Measurements from ENCODE around the gene PINK1. TPM values are rescaled to one million over a fixed set of nuclear protein-coding genes. Genes with fewer than 3 reads are reported as not detected.

The PINK1 gene
- total RNA-seq, 5 donors from 2014 or later (not counting 1 experiment from before 2014, with no cell fraction given): 11.8 to 30.1 (median 26.8) TPM

GRCh38 chr1:20616847-20617487 is 16.3 kb upstream of the PINK1 start:
- ATAC-seq (replicated peaks in 1 of 4): no peak
- Mint-ChIP-seq H3K27me3 (peaks cover 5 to 11% of the 10 kb centered on the region in 2 donors), H3K4me3 (no peak overlapping the region), H3K27ac (no peak overlapping the region), H3K36me3 (no peaks in the 10 kb centered on the region), H3K9me3 (no peaks in the 10 kb centered on the region), H3K4me1 (peaks cover 0 to 2% (median 0%) of the 10 kb centered on the region in 3 donors)
- H3K4me1 ChIP-seq (ENCODE audit: control insufficient read depth in 1 of 2, extremely low read depth in 1 of 2, insufficient read depth in 2 of 2, low read length in 2 of 2): no peaks in the 10 kb centered on the region
- ChIA-PET CTCF (no interaction called here), POLR2A (no interaction called here)
- H3K27ac ChIP-seq (ENCODE audit: low read length): no peak overlapping the region
- H3K36me3 ChIP-seq (ENCODE audit: control insufficient read depth in 2 of 2, extremely low read depth in 1 of 2, insufficient read depth in 1 of 2, low read length in 1 of 2): no peaks in the 10 kb centered on the region
- DNase-seq: no peak
- peaks cover 0 to 4% of the 10 kb centered on the region in 2 experiments for H3K27me3 ChIP-seq (replicated peaks in 1 of 2; ENCODE audit: control insufficient read depth in 2 of 2, extremely low read depth in 1 of 2, insufficient read depth in 2 of 2, low read length in 1 of 2)
- no peaks in the 10 kb centered on the region for H3K9me3 ChIP-seq
- WGBS (ENCODE audit: insufficient coverage): 100% methylated on average over 1 of the region's 3 CpGs
- H3K4me3 ChIP-seq (ENCODE audit: control insufficient read depth in 1 of 2, extremely low read depth in 1 of 2, low read length in 1 of 2): no peak overlapping the region

GRCh38 chr1:20618550-20618949 is 14.7 kb upstream of the PINK1 start:
- peaks cover 9 to 11% of the 10 kb centered on the region in 2 donors for H3K27me3 Mint-ChIP-seq
- H3K4me1 Mint-ChIP-seq: peaks cover 0 to 2% (median 0%) of the 10 kb centered on the region in 3 donors
- Histone ChIP-seq H3K4me1 (ENCODE audit: control insufficient read depth in 1 of 2, extremely low read depth in 1 of 2, insufficient read depth in 2 of 2, low read length in 2 of 2) (no peaks in the 10 kb centered on the region), H3K9me3 (no peaks in the 10 kb centered on the region), H3K36me3 (ENCODE audit: control insufficient read depth in 2 of 2, extremely low read depth in 1 of 2, insufficient read depth in 1 of 2, low read length in 1 of 2) (no peaks in the 10 kb centered on the region), H3K27ac (ENCODE audit: low read length) (no peak overlapping the region), H3K27me3 (replicated peaks in 1 of 2; ENCODE audit: control insufficient read depth in 2 of 2, extremely low read depth in 1 of 2, insufficient read depth in 2 of 2, low read length in 1 of 2) (peaks cover 0 to 10% of the 10 kb centered on the region in 2 experiments), H3K4me3 (ENCODE audit: control insufficient read depth in 1 of 2, extremely low read depth in 1 of 2, low read length in 1 of 2) (no peak overlapping the region)
- no peaks in the 10 kb centered on the region for H3K36me3 Mint-ChIP-seq
- DNase-seq (no peak), ATAC-seq (replicated peaks in 1 of 4) (no peak)
- WGBS (ENCODE audit: insufficient coverage): 61% methylated on average over 2 of the region's 4 CpGs
- ChIA-PET CTCF (no interaction called here), POLR2A (no interaction called here)
- no peak overlapping the region for H3K4me3 Mint-ChIP-seq
- no peaks in the 10 kb centered on the region for H3K9me3 Mint-ChIP-seq
- no peak overlapping the region for H3K27ac Mint-ChIP-seq

DNA sequence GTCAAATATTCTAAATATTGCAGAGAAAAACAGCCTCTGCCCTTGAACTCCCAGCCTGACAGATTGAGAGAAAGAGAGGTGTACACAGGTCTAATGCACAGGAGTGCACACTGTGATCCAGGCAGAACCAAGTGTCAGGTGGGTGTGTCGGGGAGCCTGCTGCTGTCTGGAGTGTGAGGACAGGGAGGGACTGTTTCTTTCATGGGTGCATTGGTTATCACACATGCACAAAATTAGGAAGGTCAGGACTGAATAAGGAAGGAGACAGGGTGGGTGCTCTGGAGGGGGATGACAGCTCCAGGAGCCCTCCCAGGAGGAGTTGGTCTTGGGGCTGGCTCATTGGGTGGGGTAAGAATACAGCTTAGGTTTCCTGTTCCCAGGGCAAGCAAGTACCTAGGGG is 13.3 kb upstream of the PINK1 start:
- Mint-ChIP-seq H3K9me3 (no peaks in the 10 kb centered on the region), H3K27ac (no peak overlapping the region), H3K36me3 (no peaks in the 10 kb centered on the region), H3K27me3 (peaks cover 11 to 13% of the 10 kb centered on the region in 2 donors), H3K4me1 (peaks cover 0 to 2% (median 0%) of the 10 kb centered on the region in 3 donors), H3K4me3 (no peak overlapping the region)
- Histone ChIP-seq H3K4me1 (ENCODE audit: control insufficient read depth in 1 of 2, extremely low read depth in 1 of 2, insufficient read depth in 2 of 2, low read length in 2 of 2) (no peaks in the 10 kb centered on the region), H3K36me3 (ENCODE audit: control insufficient read depth in 2 of 2, extremely low read depth in 1 of 2, insufficient read depth in 1 of 2, low read length in 1 of 2) (no peaks in the 10 kb centered on the region), H3K27me3 (replicated peaks in 1 of 2; ENCODE audit: control insufficient read depth in 2 of 2, extremely low read depth in 1 of 2, insufficient read depth in 2 of 2, low read length in 1 of 2) (peaks cover 0 to 10% of the 10 kb centered on the region in 2 experiments), H3K27ac (ENCODE audit: low read length) (no peak overlapping the region), H3K4me3 (ENCODE audit: control insufficient read depth in 1 of 2, extremely low read depth in 1 of 2, low read length in 1 of 2) (no peak overlapping the region), H3K9me3 (no peaks in the 10 kb centered on the region)
- ChIA-PET CTCF (no interaction called here), POLR2A (no interaction called here)
- 90% methylated on average over 1 of the region's 1 CpG for WGBS (ENCODE audit: insufficient coverage)
- ATAC-seq (replicated peaks in 1 of 4) (no peak), DNase-seq (no peak)

- Mint-ChIP-seq H3K4me3 (no peak overlapping the region), H3K27me3 (peaks cover 15 to 16% of the 10 kb centered on the region in 2 donors), H3K36me3 (no peaks in the 10 kb centered on the region), H3K9me3 (no peaks in the 10 kb centered on the region), H3K4me1 (peaks cover 0 to 2% (median 0%) of the 10 kb centered on the region in 3 donors), H3K27ac (no peak overlapping the region)
- H3K27ac ChIP-seq (ENCODE audit: low read length): no peak overlapping the region
- ChIA-PET CTCF (interaction anchor here in 1 of 2 donors (0.6 kb wide), 1 partner anchor 1643 kb away, joined by 3 read pairs; no protein-coding TSS in a partner anchor), POLR2A (no interaction called here)
- H3K9me3 ChIP-seq: no peaks in the 10 kb centered on the region
- H3K36me3 ChIP-seq (ENCODE audit: control insufficient read depth in 2 of 2, extremely low read depth in 1 of 2, insufficient read depth in 1 of 2, low read length in 1 of 2): no peaks in the 10 kb centered on the region
- ATAC-seq (replicated peaks in 1 of 4) (no peak), DNase-seq (no peak)
- WGBS (ENCODE audit: insufficient coverage): 60% methylated on average over 4 of the region's 6 CpGs
- no peak overlapping the region for H3K4me3 ChIP-seq (ENCODE audit: control insufficient read depth in 1 of 2, extremely low read depth in 1 of 2, low read length in 1 of 2)
- no peaks in the 10 kb centered on the region for H3K4me1 ChIP-seq (ENCODE audit: control insufficient read depth in 1 of 2, extremely low read depth in 1 of 2, insufficient read depth in 2 of 2, low read length in 2 of 2)
- peaks cover 0 to 10% of the 10 kb centered on the region in 2 experiments for H3K27me3 ChIP-seq (replicated peaks in 1 of 2; ENCODE audit: control insufficient read depth in 2 of 2, extremely low read depth in 1 of 2, insufficient read depth in 2 of 2, low read length in 1 of 2)
Measured at GRCh38 chr1:20621012-20621411, 12.2 kb upstream of the PINK1 start.

DNA sequence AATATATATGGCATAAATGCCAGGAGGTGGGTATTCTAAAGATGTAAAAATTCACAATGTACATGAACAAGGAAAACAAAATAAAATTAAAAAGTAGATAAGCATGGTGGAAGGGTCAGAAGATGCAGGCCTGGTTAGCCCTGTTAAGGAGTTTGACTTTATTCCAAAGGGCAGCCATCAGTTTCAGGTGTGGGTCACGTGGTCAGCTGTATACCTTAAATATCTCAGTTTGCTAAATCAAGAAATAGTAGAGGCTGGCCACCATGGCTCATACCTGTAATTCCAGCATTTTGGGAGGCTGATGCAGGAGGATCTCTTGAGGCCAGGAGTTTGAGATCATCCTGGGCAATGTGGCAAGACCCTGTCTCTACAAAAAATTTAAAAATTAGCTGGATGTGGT is 8.5 kb upstream of the PINK1 start:
- no peak overlapping the region for H3K4me3 Mint-ChIP-seq
- CTCF ChIA-PET: no interaction called here
- Histone ChIP-seq H3K9me3 (no peaks in the 10 kb centered on the region), H3K4me1 (ENCODE audit: control insufficient read depth in 1 of 2, extremely low read depth in 1 of 2, insufficient read depth in 2 of 2, low read length in 2 of 2) (no peaks in the 10 kb centered on the region), H3K36me3 (ENCODE audit: control insufficient read depth in 2 of 2, extremely low read depth in 1 of 2, insufficient read depth in 1 of 2, low read length in 1 of 2) (no peaks in the 10 kb centered on the region), H3K4me3 (ENCODE audit: control insufficient read depth in 1 of 2, extremely low read depth in 1 of 2, low read length in 1 of 2) (no peak overlapping the region), H3K27me3 (replicated peaks in 1 of 2; ENCODE audit: control insufficient read depth in 2 of 2, extremely low read depth in 1 of 2, insufficient read depth in 2 of 2, low read length in 1 of 2) (peaks cover 0 to 10% of the 10 kb centered on the region in 2 experiments), H3K27ac (ENCODE audit: low read length) (no peak overlapping the region)
- ATAC-seq (replicated peaks in 1 of 4): no peak
- POLR2A ChIA-PET: no interaction called here
- H3K4me1 Mint-ChIP-seq: no peaks in the 10 kb centered on the region
- H3K27me3 Mint-ChIP-seq: peaks cover 27% of the 10 kb centered on the region in 2 donors
- WGBS (ENCODE audit: insufficient coverage): no CpG with 5 or more reads among the region's 1 CpG
- H3K27ac Mint-ChIP-seq: no peak overlapping the region
- peaks cover 0 to 12% (median 0%) of the 10 kb centered on the region in 3 donors for H3K9me3 Mint-ChIP-seq
- no peaks in the 10 kb centered on the region for H3K36me3 Mint-ChIP-seq
- no peak for DNase-seq

- no peaks in the 10 kb centered on the region for H3K36me3 Mint-ChIP-seq
- Histone ChIP-seq H3K4me1 (ENCODE audit: control insufficient read depth in 1 of 2, extremely low read depth in 1 of 2, insufficient read depth in 2 of 2, low read length in 2 of 2) (no peaks in the 10 kb centered on the region), H3K9me3 (no peaks in the 10 kb centered on the region), H3K27me3 (replicated peaks in 1 of 2; ENCODE audit: control insufficient read depth in 2 of 2, extremely low read depth in 1 of 2, insufficient read depth in 2 of 2, low read length in 1 of 2) (peaks cover 0 to 6% of the 10 kb centered on the region in 2 experiments), H3K36me3 (ENCODE audit: control insufficient read depth in 2 of 2, extremely low read depth in 1 of 2, insufficient read depth in 1 of 2, low read length in 1 of 2) (no peaks in the 10 kb centered on the region), H3K27ac (ENCODE audit: low read length) (no peak overlapping the region), H3K4me3 (ENCODE audit: control insufficient read depth in 1 of 2, extremely low read depth in 1 of 2, low read length in 1 of 2) (no peak overlapping the region)
- peaks cover 24 to 27% of the 10 kb centered on the region in 2 donors for H3K27me3 Mint-ChIP-seq
- no peak overlapping the region for H3K27ac Mint-ChIP-seq
- ATAC-seq (replicated peaks in 1 of 4) (no peak), DNase-seq (no peak)
- no peaks in the 10 kb centered on the region for H3K4me1 Mint-ChIP-seq
- ChIA-PET POLR2A (no interaction called here), CTCF (interaction anchor here in 1 of 2 donors (0.9 kb wide), 1 partner anchor 15 kb away, joined by 3 read pairs; no protein-coding TSS in a partner anchor)
- 94% methylated on average over 2 of the region's 3 CpGs for WGBS (ENCODE audit: insufficient coverage)
- peaks cover 0 to 12% (median 0%) of the 10 kb centered on the region in 3 donors for H3K9me3 Mint-ChIP-seq
- no peak overlapping the region for H3K4me3 Mint-ChIP-seq
Measured at GRCh38 chr1:20625176-20626097, 7.8 kb upstream of the PINK1 start.
